HUES64 (cell line): ENCODE data around the gene AMDHD2.

Experiments
- H3K27ac ChIP-seq: 2 replicates; pipeline ENCODE4 v1.7.0; 2013; ENCODE audit warnings: low read depth, low read length, inconsistent platforms
- H3K27me3 ChIP-seq: 2 replicates; pipeline ENCODE4 v1.6.1; 2013; ENCODE audit warnings: mild to moderate bottlenecking, low read length; ENCODE audit not compliant: insufficient read depth
- H3K36me3 ChIP-seq: 2 replicates; pipeline ENCODE4 v1.6.1; 2013; ENCODE audit warnings: mild to moderate bottlenecking, low read length; ENCODE audit not compliant: insufficient read depth
- H3K4me1 ChIP-seq: 2 replicates; pipeline ENCODE4 v1.6.1; 2013; ENCODE audit warnings: mild to moderate bottlenecking, low read length, moderate library complexity; ENCODE audit not compliant: insufficient read depth
- H3K4me3 ChIP-seq: 2 replicates; pipeline ENCODE4 v1.5.1; 2013; ENCODE audit warnings: mild to moderate bottlenecking, low read length, moderate library complexity
- H3K9ac ChIP-seq: 2 replicates; pipeline ENCODE4 v1.6.1; 2013; ENCODE audit warnings: mild to moderate bottlenecking, low read depth, low read length
- H3K9me3 ChIP-seq: 2 replicates; pipeline ENCODE4 v1.6.1; 2013; ENCODE audit warnings: low read depth, low read length; ENCODE audit not compliant: insufficient read depth
- WGBS: fragments of 150-250, 120-280 bp; methylation state at CpG from one replicate; pipeline ENCODE4 v1.1.7; 2013; ENCODE audit warnings: missing lambda C conversion rate; 5-methylcytosine and 5-hydroxymethylcytosine counted together

The AMDHD2 gene

DNA sequence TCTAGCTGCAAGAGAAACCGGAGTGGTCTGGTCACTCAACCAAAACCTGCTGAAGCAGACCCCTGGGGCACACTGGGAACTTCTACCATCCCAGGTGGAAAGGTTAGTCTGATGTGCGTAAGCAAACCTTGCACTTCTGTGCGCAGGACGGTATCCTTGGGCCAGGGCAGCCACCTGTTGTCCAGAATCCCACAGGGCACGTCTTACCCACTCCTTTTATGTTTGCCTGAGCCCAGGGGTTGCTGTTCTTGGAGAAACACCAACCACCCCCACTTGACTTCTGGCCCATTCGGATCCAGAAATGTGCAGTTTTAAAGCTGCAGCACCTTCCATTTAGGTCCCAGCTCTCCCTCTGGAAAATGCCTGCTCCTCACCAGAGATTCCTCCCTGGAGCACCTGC, 26.6 kb upstream of the AMDHD2 start:
- H3K9ac ChIP-seq: no peak overlapping the region

DNA sequence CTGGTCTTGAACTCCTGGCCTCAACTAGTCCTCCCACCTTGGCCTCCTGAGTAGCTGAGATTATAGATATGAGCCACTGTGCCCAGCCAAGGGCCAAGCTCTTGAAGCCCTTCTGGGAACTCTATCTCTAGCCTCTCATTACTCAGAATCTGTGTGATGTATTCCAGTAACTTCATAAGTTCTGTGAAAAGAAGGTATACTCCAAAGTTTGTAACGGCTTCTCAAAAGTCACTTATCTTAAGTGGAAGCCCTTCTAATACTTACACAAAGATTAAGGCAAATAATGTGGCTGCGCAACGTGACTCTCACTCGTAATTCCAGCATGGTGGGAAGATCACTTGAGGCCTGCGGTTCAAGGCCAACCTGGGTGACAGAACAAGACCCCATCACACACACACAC, 25.6 kb upstream of the AMDHD2 start:
- Histone ChIP-seq H3K4me1 (no peaks in the 10 kb centered on the region), H3K9ac (no peak overlapping the region), H3K27ac (no peak overlapping the region), H3K4me3 (no peak overlapping the region), H3K27me3 (no peaks in the 10 kb centered on the region), H3K36me3 (peaks cover 6% of the 10 kb centered on the region; the same call in 1 of the 2 replicates), H3K9me3 (no peaks in the 10 kb centered on the region)
- WGBS: 98% methylated on average over 5 of the region's 5 CpGs

More for the DNA sequence above, 26.6 kb upstream of the AMDHD2 start:
- H3K27ac ChIP-seq: no peak overlapping the region
- H3K9me3 ChIP-seq: no peaks in the 10 kb centered on the region
- peaks cover 6% of the 10 kb centered on the region; the same call in 1 of the 2 replicates for H3K36me3 ChIP-seq
- H3K27me3 ChIP-seq: no peaks in the 10 kb centered on the region
- H3K4me1 ChIP-seq: no peaks in the 10 kb centered on the region
- no peak overlapping the region for H3K4me3 ChIP-seq
- WGBS: 95% methylated on average over 6 of the region's 6 CpGs

DNA sequence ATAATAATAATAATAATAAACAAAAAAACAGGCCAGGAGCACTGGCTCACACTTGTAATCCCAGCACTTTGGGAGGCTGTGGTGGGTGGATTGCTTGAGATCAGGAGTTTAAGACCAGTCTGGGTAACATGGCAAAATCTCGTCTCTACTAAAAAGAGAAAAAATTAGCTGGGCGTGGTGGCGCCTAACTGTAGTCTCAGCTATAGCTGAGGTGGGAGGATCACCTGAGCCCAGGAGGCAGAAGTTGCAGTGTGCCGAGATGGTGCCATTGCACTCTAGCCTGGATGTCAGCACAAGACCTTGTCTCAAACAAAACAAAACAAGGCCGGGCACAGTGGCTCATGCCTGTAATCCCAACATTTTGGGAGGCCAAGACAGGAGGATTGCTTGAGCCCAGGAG, 25.1 kb upstream of the AMDHD2 start:
- no peak overlapping the region for H3K27ac ChIP-seq
- 96% methylated on average over 5 of the region's 5 CpGs for WGBS

DNA sequence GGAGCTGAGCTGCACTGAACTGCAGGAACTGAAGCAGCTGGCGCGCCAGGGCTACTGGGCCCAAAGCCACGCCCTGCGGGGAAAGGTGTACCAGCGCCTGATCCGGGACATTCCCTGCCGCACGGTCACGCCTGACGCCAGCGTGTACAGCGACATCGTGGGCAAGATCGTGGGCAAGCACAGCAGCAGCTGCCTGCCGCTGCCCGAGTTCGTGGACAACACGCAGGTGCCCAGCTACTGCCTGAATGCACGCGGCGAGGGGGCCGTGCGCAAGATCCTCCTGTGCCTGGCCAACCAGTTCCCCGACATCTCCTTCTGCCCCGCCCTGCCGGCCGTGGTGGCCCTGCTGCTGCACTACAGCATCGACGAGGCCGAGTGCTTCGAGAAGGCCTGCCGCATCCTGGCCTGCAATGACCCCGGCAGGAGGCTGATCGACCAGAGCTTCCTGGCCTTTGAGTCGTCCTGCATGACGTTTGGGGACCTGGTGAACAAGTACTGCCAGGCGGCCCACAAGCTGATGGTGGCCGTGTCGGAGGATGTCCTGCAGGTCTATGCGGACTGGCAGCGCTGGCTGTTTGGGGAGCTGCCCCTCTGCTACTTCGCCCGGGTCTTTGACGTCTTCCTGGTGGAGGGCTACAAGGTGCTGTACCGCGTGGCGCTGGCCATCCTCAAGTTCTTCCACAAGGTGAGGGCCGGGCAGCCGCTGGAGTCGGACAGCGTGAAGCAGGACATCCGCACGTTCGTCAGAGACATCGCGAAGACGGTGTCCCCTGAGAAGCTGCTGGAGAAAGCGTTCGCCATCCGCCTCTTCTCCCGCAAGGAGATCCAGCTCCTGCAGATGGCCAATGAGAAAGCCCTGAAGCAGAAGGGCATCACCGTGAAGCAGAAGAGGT, 23.7 kb upstream of the AMDHD2 start:
- no peak overlapping the region; the same call in 1 of the 2 replicates for H3K9ac ChIP-seq
- H3K4me3 ChIP-seq: no peak overlapping the region
- H3K36me3 ChIP-seq: peaks cover 6% of the 10 kb centered on the region; the same call in 1 of the 2 replicates
- H3K9me3 ChIP-seq: no peaks in the 10 kb centered on the region
- no peaks in the 10 kb centered on the region for H3K4me1 ChIP-seq
- 96% methylated on average over 62 of the region's 62 CpGs for WGBS
- no peaks in the 10 kb centered on the region for H3K27me3 ChIP-seq
- no peak overlapping the region for H3K27ac ChIP-seq

More for the DNA sequence above, 25.1 kb upstream of the AMDHD2 start:
- no peak overlapping the region for H3K9ac ChIP-seq
- H3K36me3 ChIP-seq: peaks cover 6% of the 10 kb centered on the region; the same call in 1 of the 2 replicates
- H3K27me3 ChIP-seq: no peaks in the 10 kb centered on the region
- no peaks in the 10 kb centered on the region for H3K9me3 ChIP-seq
- H3K4me1 ChIP-seq: no peaks in the 10 kb centered on the region
- no peak overlapping the region for H3K4me3 ChIP-seq

DNA sequence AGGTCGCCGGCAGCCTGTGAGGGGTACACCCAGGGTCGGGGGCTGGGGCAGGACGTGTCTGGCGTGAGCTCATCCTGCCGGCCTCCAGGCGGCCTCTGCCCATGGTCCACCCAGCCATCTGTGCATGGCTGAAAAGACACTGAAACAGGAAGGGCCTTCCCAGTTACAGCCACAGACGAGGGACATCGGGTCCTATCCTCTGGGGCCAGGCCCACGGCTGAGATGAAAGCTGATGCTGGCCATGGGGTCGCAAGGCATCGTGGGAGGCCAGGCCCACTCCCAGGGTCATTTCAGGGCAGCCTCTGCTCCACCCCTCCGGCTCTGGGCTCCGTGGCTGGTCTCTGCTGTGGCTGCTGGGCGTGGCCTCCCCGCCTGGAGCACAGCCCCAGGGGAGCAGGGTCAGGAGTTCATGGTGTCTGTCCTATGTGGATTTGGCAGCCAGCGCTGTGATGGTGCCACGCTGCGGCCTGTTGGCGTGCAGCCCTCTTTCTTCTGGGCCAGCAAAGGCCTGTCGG, 23.0 kb upstream of the AMDHD2 start:
- Histone ChIP-seq H3K4me1 (peaks cover 6% of the 10 kb centered on the region), H3K9ac (no peak overlapping the region), H3K27me3 (no peaks in the 10 kb centered on the region), H3K4me3 (no peak overlapping the region), H3K27ac (no peak overlapping the region), H3K36me3 (peaks cover 6% of the 10 kb centered on the region; the same call in 1 of the 2 replicates), H3K9me3 (no peaks in the 10 kb centered on the region)
- WGBS: 89% methylated on average over 21 of the region's 21 CpGs

DNA sequence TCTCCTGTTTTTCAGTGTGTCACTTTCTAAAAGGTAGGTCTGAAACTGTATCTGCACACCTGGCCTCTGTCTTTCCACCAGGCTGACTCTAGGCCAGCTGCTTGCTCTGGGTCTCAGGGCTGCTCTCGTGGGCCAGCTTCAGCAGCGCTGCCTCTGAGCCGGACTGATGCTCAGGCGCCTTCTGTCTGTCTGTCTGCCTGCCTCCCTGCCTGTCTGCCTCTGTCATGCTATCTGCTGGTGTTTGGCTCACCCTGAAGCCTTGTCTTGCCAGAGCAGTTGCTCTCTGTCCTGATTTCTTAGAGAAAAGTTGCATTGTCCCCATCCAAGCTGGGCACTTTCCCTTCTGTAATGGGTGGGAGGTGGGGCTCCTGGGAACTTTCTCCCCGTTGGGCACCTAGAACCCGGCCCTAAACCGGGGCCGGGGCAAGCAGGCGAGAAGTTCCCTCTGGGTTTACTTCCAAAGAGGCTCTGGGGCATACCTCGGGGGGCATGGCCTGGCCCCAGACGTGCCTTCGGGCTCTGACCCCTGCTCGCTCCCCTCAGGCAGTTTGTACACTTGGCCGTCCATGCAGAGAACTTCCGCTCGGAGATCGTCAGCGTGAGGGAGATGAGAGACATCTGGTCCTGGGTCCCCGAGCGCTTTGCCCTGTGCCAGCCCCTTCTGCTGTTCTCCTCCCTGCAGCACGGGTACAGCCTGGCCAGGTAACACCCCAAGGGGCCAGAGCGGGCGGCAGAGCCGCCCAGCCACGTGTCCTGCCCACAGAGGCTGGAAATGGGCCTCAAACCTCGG, 22.3 kb upstream of the AMDHD2 start:
- H3K9ac ChIP-seq: no peak overlapping the region
- H3K4me1 ChIP-seq: peaks cover 6% of the 10 kb centered on the region
- 94% methylated on average over 26 of the region's 26 CpGs for WGBS
- H3K27ac ChIP-seq: no peak overlapping the region
- H3K36me3 ChIP-seq: peaks cover 6% of the 10 kb centered on the region; the same call in 1 of the 2 replicates
- no peaks in the 10 kb centered on the region for H3K9me3 ChIP-seq
- H3K27me3 ChIP-seq: no peaks in the 10 kb centered on the region
- H3K4me3 ChIP-seq: no peak overlapping the region

DNA sequence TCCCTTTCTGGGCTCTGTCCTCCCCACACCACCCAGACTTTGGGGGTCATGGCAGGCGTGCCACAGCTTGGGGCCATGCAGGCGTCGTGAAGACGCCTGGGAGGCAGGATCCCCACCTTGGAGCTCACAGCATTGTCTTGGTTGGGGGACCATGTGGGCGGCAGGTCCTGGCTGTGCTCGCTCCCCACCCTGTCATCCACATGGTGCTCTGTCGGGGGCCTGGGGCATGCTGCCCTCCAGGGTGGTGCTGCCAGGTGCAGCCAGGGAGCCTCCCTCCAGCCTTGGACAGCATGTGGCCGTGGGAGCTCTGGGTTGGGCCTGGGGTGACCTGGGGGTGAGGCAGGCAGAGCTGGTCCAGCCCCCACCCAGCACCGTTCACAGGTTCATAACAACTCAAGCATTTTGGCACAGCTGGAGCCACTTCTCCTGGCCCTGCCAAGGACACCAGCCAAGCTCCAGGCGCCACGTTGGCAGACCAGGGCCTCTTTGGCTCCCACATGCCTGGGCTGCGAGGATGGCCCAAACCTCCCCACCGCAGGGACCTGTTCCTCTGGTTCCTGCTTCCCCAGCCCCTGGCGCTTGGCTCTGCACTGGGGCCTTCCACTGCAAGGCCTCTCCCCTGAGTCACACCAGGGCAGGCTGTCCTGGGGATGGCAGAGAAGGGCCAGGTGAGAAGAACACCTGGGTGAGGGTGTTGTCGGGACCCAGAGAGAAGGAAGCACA, 21.5 kb upstream of the AMDHD2 start:
- Histone ChIP-seq H3K27ac (no peak overlapping the region), H3K27me3 (no peaks in the 10 kb centered on the region), H3K4me3 (no peak overlapping the region), H3K9me3 (no peaks in the 10 kb centered on the region), H3K4me1 (peaks cover 6% of the 10 kb centered on the region), H3K9ac (no peak overlapping the region), H3K36me3 (peaks cover 6% of the 10 kb centered on the region; the same call in 1 of the 2 replicates)
- WGBS: 92% methylated on average over 15 of the region's 15 CpGs

DNA sequence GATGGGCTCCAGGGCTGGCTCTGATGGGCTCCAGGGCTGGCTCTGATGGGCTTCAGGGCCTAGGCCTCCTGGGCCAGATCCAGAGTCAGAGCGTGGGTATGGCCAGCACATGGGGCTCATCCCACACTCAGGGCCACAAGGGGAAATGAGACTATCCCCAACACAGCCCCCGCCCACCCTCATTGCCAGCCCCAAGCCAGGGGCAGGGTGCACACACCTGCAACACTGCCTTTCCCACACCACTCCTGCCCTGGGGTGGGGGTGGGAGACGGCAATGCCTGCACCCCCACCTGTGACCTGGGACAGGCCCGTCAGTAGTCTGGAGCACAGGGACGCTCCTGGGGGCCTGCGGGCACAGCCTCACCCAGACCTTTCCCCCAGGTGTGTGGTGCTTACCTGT, 20.7 kb upstream of the AMDHD2 start:
- WGBS: 96% methylated on average over 6 of the region's 6 CpGs
- Histone ChIP-seq H3K9ac (no peak overlapping the region), H3K27ac (no peak overlapping the region), H3K4me3 (no peak overlapping the region), H3K27me3 (no peaks in the 10 kb centered on the region), H3K9me3 (no peaks in the 10 kb centered on the region), H3K36me3 (peaks cover 6% of the 10 kb centered on the region; the same call in 1 of the 2 replicates), H3K4me1 (peaks cover 6% of the 10 kb centered on the region)

DNA sequence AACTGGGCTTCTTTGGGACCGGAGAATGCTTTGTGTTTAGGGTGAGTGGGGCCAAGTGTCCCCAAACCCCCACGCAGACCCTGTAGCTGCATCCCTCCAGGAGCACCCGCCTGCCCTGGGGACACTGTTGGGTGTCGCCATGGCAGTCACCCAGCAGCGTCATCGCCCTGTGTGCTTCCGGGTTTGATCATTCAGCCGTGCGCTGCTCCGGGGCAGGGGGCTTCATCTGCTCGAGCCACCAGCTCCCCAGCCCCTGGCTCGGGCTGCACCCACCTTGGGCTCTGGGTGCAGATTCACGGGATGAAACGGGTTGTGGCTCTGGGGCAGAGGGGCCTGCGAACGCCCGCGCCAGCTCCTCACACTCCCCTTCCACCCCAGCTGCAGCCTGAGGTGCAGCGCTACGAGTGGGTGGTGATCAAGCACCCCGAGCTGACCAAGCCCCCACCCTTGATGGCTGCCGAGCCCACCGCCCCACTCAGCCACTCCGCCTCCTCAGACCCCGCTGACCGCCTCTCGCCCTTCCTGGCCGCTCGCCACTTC, 20.2 kb upstream of the AMDHD2 start:
- H3K4me1 ChIP-seq: peaks cover 6% of the 10 kb centered on the region
- WGBS: 94% methylated on average over 29 of the region's 29 CpGs
- no peaks in the 10 kb centered on the region for H3K27me3 ChIP-seq
- H3K36me3 ChIP-seq: peaks cover 6% of the 10 kb centered on the region; the same call in 1 of the 2 replicates
- no peak overlapping the region for H3K27ac ChIP-seq
- no peaks in the 10 kb centered on the region for H3K9me3 ChIP-seq
- no peak overlapping the region for H3K9ac ChIP-seq
- H3K4me3 ChIP-seq: no peak overlapping the region

DNA sequence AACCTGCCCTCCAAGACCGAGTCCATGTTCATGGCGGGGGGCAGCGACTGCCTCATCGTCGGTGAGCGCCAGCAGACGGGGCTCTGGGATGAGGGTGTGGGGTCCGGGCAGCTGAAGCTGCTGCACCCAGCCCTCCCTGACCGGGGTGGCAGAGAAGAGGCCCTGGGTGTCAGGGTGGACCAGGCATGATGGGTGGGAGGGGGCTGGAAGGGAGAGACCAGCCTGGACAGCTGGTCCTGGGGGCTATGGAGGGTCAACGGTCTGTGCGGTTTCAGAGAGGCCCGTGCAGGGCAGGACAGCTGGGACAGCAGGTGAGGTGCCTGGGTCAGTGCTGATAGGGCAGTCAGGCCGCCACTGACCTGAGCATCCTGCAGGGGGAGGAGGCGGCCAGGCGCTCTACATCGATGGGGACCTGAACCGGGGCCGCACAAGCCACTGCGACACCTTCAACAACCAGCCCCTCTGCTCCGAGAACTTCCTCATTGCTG, 19.7 kb upstream of the AMDHD2 start:
- Histone ChIP-seq H3K9ac (no peak overlapping the region; the same call in 1 of the 2 replicates), H3K27me3 (no peaks in the 10 kb centered on the region), H3K36me3 (peaks cover 6% of the 10 kb centered on the region; the same call in 1 of the 2 replicates), H3K4me3 (no peak overlapping the region), H3K9me3 (no peaks in the 10 kb centered on the region), H3K4me1 (peaks cover 6% of the 10 kb centered on the region), H3K27ac (no peak overlapping the region)
- WGBS: 87% methylated on average over 20 of the region's 20 CpGs
